Measurements from ENCODE around the gene FAM236D. TPM values are rescaled to one million over a fixed set of nuclear protein-coding genes. Genes with fewer than 3 reads are reported as not detected.

FAM236D gene
- total and polyA plus RNA-seq, 8 donors = not detected

Other genes with a start within 250 kb of the FAM236D start
- gene HDAC8, start 235.4 kb downstream of the FAM236D start, total RNA-seq = 10 to 100 TPM in 5 of 6 donors, 1 to 10 TPM in 1; 8.5 to 17.2 (median 13.9) TPM
- gene HDAC8, start 235.4 kb downstream of the FAM236D start, polyA plus RNA-seq = 10 to 100 TPM; 15.2 to 21.6 TPM
- 1 to 10 TPM; 4.5 to 7.4 (median 5.2) TPM for gene PHKA1, start 93.9 kb downstream of the FAM236D start, total RNA-seq
- gene PHKA1, start 93.9 kb downstream of the FAM236D start, polyA plus RNA-seq = 1 to 10 TPM; 3.5 to 4.3 TPM
- 1 to 10 TPM in 4 of 6 donors, under 1 TPM in 2; 0.82 to 2.6 (median 1.3) TPM for gene DMRTC1B, start 31.3 kb downstream of the FAM236D start, total RNA-seq
- 1 to 10 TPM; 2.4 to 8.5 TPM for gene DMRTC1B, start 31.3 kb downstream of the FAM236D start, polyA plus RNA-seq
- gene FAM236B, start 25.6 kb downstream of the FAM236D start, total RNA-seq = not detected
- not detected for gene FAM236B, start 25.6 kb downstream of the FAM236D start, polyA plus RNA-seq
- gene FAM236C, start 104.4 kb upstream of the FAM236D start, total RNA-seq = not detected
- gene FAM236C, start 104.4 kb upstream of the FAM236D start, polyA plus RNA-seq = not detected
- not detected for gene FAM236A, start 130.0 kb upstream of the FAM236D start, total RNA-seq
- gene FAM236A, start 130.0 kb upstream of the FAM236D start, polyA plus RNA-seq = not detected
- 1 to 10 TPM in 1 of 6 donors, under 1 TPM in 4, not detected in 1; 0.31 to 1.7 (median 0.82) TPM for gene DMRTC1, start 135.6 kb upstream of the FAM236D start, total RNA-seq
- gene DMRTC1, start 135.6 kb upstream of the FAM236D start, polyA plus RNA-seq = under 1 TPM in 1 of 2 donors, not detected in 1; 0.66 TPM
- gene PABPC1L2B, start 194.7 kb upstream of the FAM236D start, total RNA-seq = not detected
- gene PABPC1L2B, start 194.7 kb upstream of the FAM236D start, polyA plus RNA-seq = not detected